ENCODE data around the gene PALLD. TPM values are rescaled to one million over a fixed set of nuclear protein-coding genes. Genes with fewer than 3 reads are reported as not detected.

PALLD gene
- total RNA-seq, 6 experiments from 2014 or later, result 7.7 to 81.6 (median 24.8) TPM

GRCh38 chr4:168867128-168867527 is 370.3 kb downstream of the PALLD start:
- no peak overlapping the region for H3K27ac ChIP-seq
- H3K9me3 ChIP-seq, result no peaks in the 10 kb centered on the region
- no peak for DNase-seq
- H3K36me3 ChIP-seq, result no peaks in the 10 kb centered on the region
- H3K27me3 ChIP-seq, result no peaks in the 10 kb centered on the region
- ATAC-seq, result no peak
- no peaks in the 10 kb centered on the region for H3K4me1 ChIP-seq
- no peak overlapping the region for H3K4me3 ChIP-seq
- WGBS (ENCODE audit: insufficient coverage, low coverage, low lambda C conversion rate, missing lambda C conversion rate), result 91% methylated on average over 2 of the region's 2 CpGs
- TF ChIP-seq CTCF (IDR thresholded peaks at IDR 0.05) (no peak), POLR2A (IDR thresholded peaks at IDR 0.05) (no peak)
- intact Hi-C loops (cut with DNase I), result no loop called here

- H3K9me3 ChIP-seq, result no peaks in the 10 kb centered on the region
- ATAC-seq, result no peak
- TF ChIP-seq POLR2A (IDR thresholded peaks at IDR 0.05) (no peak), CTCF (IDR thresholded peaks at IDR 0.05) (no peak)
- H3K36me3 ChIP-seq, result no peaks in the 10 kb centered on the region
- no peaks in the 10 kb centered on the region for H3K27me3 ChIP-seq
- no peak for DNase-seq
- no peak overlapping the region for H3K4me3 ChIP-seq
- no peaks in the 10 kb centered on the region for H3K4me1 ChIP-seq
- WGBS (ENCODE audit: insufficient coverage, low coverage, low lambda C conversion rate, missing lambda C conversion rate), result 92% methylated on average over 4 of the region's 5 CpGs
- intact Hi-C loops (cut with DNase I), result no loop called here
- H3K27ac ChIP-seq, result no peak overlapping the region
These were observed 371.4 kb downstream of the PALLD start for GRCh38 chr4:168868044-168868781.

GRCh38 chr4:168868802-168869201 is 371.9 kb downstream of the PALLD start:
- H3K4me3 ChIP-seq, result no peak overlapping the region
- H3K4me1 ChIP-seq, result no peaks in the 10 kb centered on the region
- no peak for TF ChIP-seq CTCF (IDR thresholded peaks at IDR 0.05)
- no peak for TF ChIP-seq POLR2A (IDR thresholded peaks at IDR 0.05)
- no peaks in the 10 kb centered on the region for H3K27me3 ChIP-seq
- ATAC-seq (no peak), DNase-seq (no peak)
- intact Hi-C loops (cut with DNase I), result no loop called here
- no peak overlapping the region for H3K27ac ChIP-seq
- H3K36me3 ChIP-seq, result no peaks in the 10 kb centered on the region
- 79% methylated on average over 4 of the region's 5 CpGs for WGBS (ENCODE audit: insufficient coverage, low coverage, low lambda C conversion rate, missing lambda C conversion rate)
- H3K9me3 ChIP-seq, result no peaks in the 10 kb centered on the region

- Histone ChIP-seq H3K27me3 (no peaks in the 10 kb centered on the region), H3K4me1 (no peaks in the 10 kb centered on the region), H3K27ac (no peak overlapping the region), H3K4me3 (no peak overlapping the region), H3K9me3 (no peaks in the 10 kb centered on the region), H3K36me3 (no peaks in the 10 kb centered on the region)
- DNase-seq (no peak), ATAC-seq (no peak)
- intact Hi-C loops (cut with DNase I), result no loop called here
- WGBS (ENCODE audit: insufficient coverage, low coverage, low lambda C conversion rate, missing lambda C conversion rate), result 76% methylated on average over 1 of the region's 1 CpG
- no peak for TF ChIP-seq CTCF (IDR thresholded peaks at IDR 0.05)
- TF ChIP-seq POLR2A (IDR thresholded peaks at IDR 0.05), result no peak
These were observed 373.2 kb downstream of the PALLD start for GRCh38 chr4:168870004-168870403.

All from right lobe of liver (tissue), 6 donors.